Fibroblast of villous mesenchyme (primary cell): ENCODE results near the gene KRTAP5-5. TPM values are rescaled to one million over a fixed set of nuclear protein-coding genes. Genes with fewer than 3 reads are reported as not detected.
A peak's percentile ranks its signal among the peaks of the same experiment; 100 is the strongest.
"Not testable (repeated sequence)": the region's sequence is repeated elsewhere in the genome, so short reads cannot be mapped to it uniquely, and the experiment has no call there.

ENCODE experiments used
- DNase-seq: peaks from one replicate; pipeline ENCODE4 v3.0.0-alpha.2; 2010; ENCODE audit warnings: low read depth
- H3K4me3 ChIP-seq: 2 replicates; pipeline ENCODE4 v1.5.1; 2011; ENCODE audit warnings: low read depth, mild to moderate bottlenecking, low read length
- total RNA-seq: library from RNA; depleted of rRNA; stranded (reverse); fragments of >200 nt; gene quantifications from 2 replicates; pipeline ENCODE4 v1.2.3, GENCODE V29; 2012
- TF ChIP-seq, protein P1 (sequence below): IDR thresholded peaks from 2 replicates; pipeline ENCODE4 v1.5.1; 2012; ENCODE audit warnings: low read depth, mild to moderate bottlenecking, low read length; ENCODE audit not compliant: insufficient read depth

KRTAP5-5 gene
- total RNA-seq, 1 donor = not detected

DNA sequence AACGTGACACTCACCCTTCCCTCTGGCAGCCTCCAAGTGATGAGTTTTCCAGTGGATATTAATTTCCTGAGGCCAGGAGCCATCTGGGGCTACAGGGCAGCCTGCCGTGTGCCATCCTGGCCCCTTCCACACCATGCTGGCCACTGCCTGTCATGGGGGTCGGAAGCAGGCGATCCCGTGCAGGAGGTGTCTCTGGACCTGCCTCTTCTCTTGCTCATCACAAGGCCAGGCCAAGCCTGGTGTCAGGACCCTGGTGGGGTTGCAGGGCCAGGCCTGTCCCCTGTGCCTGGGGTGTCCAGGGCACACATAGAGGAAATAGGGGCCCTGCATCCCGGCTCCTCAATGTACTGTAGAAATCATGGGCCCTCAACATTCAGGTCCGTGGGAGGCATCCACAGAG, 24.9 kb upstream of the KRTAP5-5 start:
- no peak overlapping the region for H3K4me3 ChIP-seq
- TF ChIP-seq, protein P1, sequence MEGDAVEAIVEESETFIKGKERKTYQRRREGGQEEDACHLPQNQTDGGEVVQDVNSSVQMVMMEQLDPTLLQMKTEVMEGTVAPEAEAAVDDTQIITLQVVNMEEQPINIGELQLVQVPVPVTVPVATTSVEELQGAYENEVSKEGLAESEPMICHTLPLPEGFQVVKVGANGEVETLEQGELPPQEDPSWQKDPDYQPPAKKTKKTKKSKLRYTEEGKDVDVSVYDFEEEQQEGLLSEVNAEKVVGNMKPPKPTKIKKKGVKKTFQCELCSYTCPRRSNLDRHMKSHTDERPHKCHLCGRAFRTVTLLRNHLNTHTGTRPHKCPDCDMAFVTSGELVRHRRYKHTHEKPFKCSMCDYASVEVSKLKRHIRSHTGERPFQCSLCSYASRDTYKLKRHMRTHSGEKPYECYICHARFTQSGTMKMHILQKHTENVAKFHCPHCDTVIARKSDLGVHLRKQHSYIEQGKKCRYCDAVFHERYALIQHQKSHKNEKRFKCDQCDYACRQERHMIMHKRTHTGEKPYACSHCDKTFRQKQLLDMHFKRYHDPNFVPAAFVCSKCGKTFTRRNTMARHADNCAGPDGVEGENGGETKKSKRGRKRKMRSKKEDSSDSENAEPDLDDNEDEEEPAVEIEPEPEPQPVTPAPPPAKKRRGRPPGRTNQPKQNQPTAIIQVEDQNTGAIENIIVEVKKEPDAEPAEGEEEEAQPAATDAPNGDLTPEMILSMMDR = no peak
- DNase-seq = no peak

- not testable (repeated sequence) for H3K4me3 ChIP-seq, DNase-seq
These were observed 23.7 kb upstream of the KRTAP5-5 start for GRCh38 chr11:1605923-1606322.

GRCh38 chr11:1607156-1607845, 22.3 kb upstream of the KRTAP5-5 start:
- DNase-seq, H3K4me3 ChIP-seq: not testable (repeated sequence)

- H3K4me3 ChIP-seq, DNase-seq: not testable (repeated sequence)
These were observed 21.7 kb upstream of the KRTAP5-5 start for GRCh38 chr11:1607901-1608300.

- TF ChIP-seq, protein P1 = no peak
- no peak within 1 kb of the TSS for H3K4me3 ChIP-seq
- DNase-seq = no peak
These were observed 21.2 kb upstream of the KRTAP5-5 start, which contains the start of gene KRTAP5-3 for GRCh38 chr11:1608363-1608762. Gene KRTAP5-3 (minus strand): TSS chr11:1608463. CDS start chr11:1608385, 78 bp downstream.

GRCh38 chr11:1618231-1618630, 11.3 kb upstream of the KRTAP5-5 start:
- TF ChIP-seq, protein P1 = no peak
- peak; percentile 12 for DNase-seq
- no peak overlapping the region for H3K4me3 ChIP-seq

DNA sequence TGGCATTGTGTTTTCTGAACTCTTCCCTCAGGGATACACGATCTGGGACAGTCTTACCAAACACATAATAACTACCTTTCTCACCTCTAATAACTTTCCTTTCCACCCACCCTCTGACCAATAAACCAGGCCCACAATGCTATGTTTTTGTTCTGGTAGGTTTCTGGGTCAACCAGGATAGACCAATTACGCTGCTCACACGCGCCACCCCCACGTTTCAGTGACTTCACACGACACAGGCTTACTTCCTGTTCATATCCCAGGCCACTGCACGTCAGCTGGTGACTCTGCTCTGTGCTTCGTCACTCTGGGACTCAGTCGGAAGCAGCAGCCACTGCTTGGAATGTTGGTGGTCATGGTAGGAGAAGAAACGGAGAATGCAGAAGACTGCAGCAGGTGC, 10.1 kb upstream of the KRTAP5-5 start:
- DNase-seq = peak; percentile 20
- TF ChIP-seq, protein P1 = no peak
- no peak overlapping the region for H3K4me3 ChIP-seq

- DNase-seq = no peak
- TF ChIP-seq, protein P1 = no peak
- H3K4me3 ChIP-seq = no peak within 1 kb of the TSS
These were observed 7.5 kb upstream of the KRTAP5-5 start, which contains the start of gene KRTAP5-4 for GRCh38 chr11:1622086-1622485. Gene KRTAP5-4 (minus strand): TSS chr11:1622138. CDS start chr11:1622093, 45 bp downstream.
